Neural progenitor cell (in vitro differentiated cells): Measurements from ENCODE around the gene ABCE1. TPM values are rescaled to one million over a fixed set of nuclear protein-coding genes. Genes with fewer than 3 reads are reported as not detected.

Experiments used
- DNase-seq: peaks from one replicate; pipeline ENCODE4 v3.0.0-alpha.2; 2016; ENCODE audit warnings: low spot score
- H2AFZ ChIP-seq: fragments of 200-600 bp; sonication (generic); replicated peaks from 2 replicates; pipeline ENCODE4 v1.6.1; 2016; ENCODE audit warnings: antibody characterized with exemption
- H3F3A ChIP-seq: fragments of 200-600 bp; sonication (generic); 2 replicates; pipeline ENCODE4 v1.6.1; 2016; ENCODE audit warnings: antibody characterized with exemption, low read depth
- H3K27ac ChIP-seq: fragments of 200-600 bp; sonication (generic); 2 replicates; pipeline ENCODE4 v1.5.1; 2016; ENCODE audit warnings: mild to moderate bottlenecking
- H3K27me3 ChIP-seq: fragments of 200-600 bp; sonication (generic); 2 replicates; pipeline ENCODE4 v1.6.1; 2016; ENCODE audit warnings: mild to moderate bottlenecking, moderate library complexity
- H3K36me3 ChIP-seq: fragments of 200-600 bp; sonication (generic); 2 replicates; pipeline ENCODE4 v1.5.1; 2016
- H3K4me1 ChIP-seq: fragments of 200-600 bp; sonication (generic); 2 replicates; pipeline ENCODE4 v1.6.1; 2016; ENCODE audit warnings: mixed run types
- H3K4me2 ChIP-seq: fragments of 200-600 bp; sonication (generic); 2 replicates; pipeline ENCODE4 v1.6.1; 2016
- H3K4me3 ChIP-seq: fragments of 200-600 bp; sonication (generic); 2 replicates; pipeline ENCODE4 v1.5.1; 2016
- H3K79me2 ChIP-seq: fragments of 200-600 bp; sonication (generic); 2 replicates; pipeline ENCODE4 v1.6.1; 2016; ENCODE audit warnings: low read depth
- H3K9ac ChIP-seq: fragments of 200-600 bp; sonication (generic); 2 replicates; pipeline ENCODE4 v1.6.1; 2016
- H3K9me3 ChIP-seq: fragments of 200-600 bp; sonication (generic); 2 replicates; pipeline ENCODE4 v1.5.1; 2016; ENCODE audit warnings: low read depth
- H4K20me1 ChIP-seq: fragments of 200-600 bp; sonication (generic); 2 replicates; pipeline ENCODE4 v1.6.1; 2016; ENCODE audit warnings: low read depth
- H3K27ac Mint-ChIP-seq: 3 replicates; pipeline ENCODE4 v1.8.0; 2021; ENCODE audit warnings: mixed read lengths
- H3K27me3 Mint-ChIP-seq: 2 replicates; pipeline ENCODE4 v1.8.0; 2022; ENCODE audit warnings: low read depth, mild to moderate bottlenecking, inconsistent platforms, moderate library complexity, mixed read lengths; ENCODE audit not compliant: insufficient read depth
- H3K36me3 Mint-ChIP-seq: 3 replicates; pipeline ENCODE4 v1.8.0; 2021; ENCODE audit warnings: mixed read lengths
- H3K4me1 Mint-ChIP-seq: 3 replicates; pipeline ENCODE4 v1.8.0; 2021; ENCODE audit warnings: mixed read lengths
- H3K4me3 Mint-ChIP-seq: 3 replicates; pipeline ENCODE4 v1.8.0; 2021; ENCODE audit warnings: mild to moderate bottlenecking, moderate library complexity, mixed read lengths
- H3K9me3 Mint-ChIP-seq: 3 replicates; pipeline ENCODE4 v1.8.0; 2020; ENCODE audit warnings: mixed read lengths
- CTCF ChIP-seq: fragments of 200-600 bp; sonication (generic); IDR thresholded peaks from 2 replicates; pipeline ENCODE4 v1.5.1; 2017; ENCODE audit warnings: antibody characterized with exemption, mild to moderate bottlenecking
- EZH2 ChIP-seq: fragments of 200-600 bp; sonication (generic); IDR thresholded peaks from 2 replicates; pipeline ENCODE4 v1.6.1; 2017; ENCODE audit warnings: antibody characterized with exemption, mild to moderate bottlenecking, moderate library complexity
- EZH2phosphoT487 ChIP-seq: fragments of 200-600 bp; sonication (generic); IDR thresholded peaks from 2 replicates; pipeline ENCODE4 v1.6.1; 2017; ENCODE audit warnings: antibody characterized with exemption
- total RNA-seq: library from RNA; depleted of rRNA; stranded (reverse); fragments of >200 nt; gene quantifications from 2 replicates; pipeline ENCODE4 v1.2.3, GENCODE V29; 2015; ENCODE audit warnings: low replicate concordance

ABCE1 gene
- total RNA-seq, 1 donor from 2014 or later: 148 TPM

GRCh38 chr4:145176641-145177432, 78.7 kb downstream of the ABCE1 start:
- H3K36me3 ChIP-seq: no peaks in the 10 kb centered on the region
- no peaks in the 10 kb centered on the region for H3K9me3 ChIP-seq
- no peak overlapping the region for H2AFZ ChIP-seq
- Mint-ChIP-seq H3K4me1 (peaks cover 21% of the 10 kb centered on the region), H3K27me3 (no peaks in the 10 kb centered on the region), H3K9me3 (no peaks in the 10 kb centered on the region), H3K27ac (no peak overlapping the region), H3K36me3 (peaks cover 17% of the 10 kb centered on the region), H3K4me3 (peak overlapping the region; percentile 27)
- no peak overlapping the region for H3K4me3 ChIP-seq
- peaks cover 8% of the 10 kb centered on the region for H3F3A ChIP-seq
- H3K4me2 ChIP-seq: peak overlapping the region; percentile 94
- H3K9ac ChIP-seq: no peak overlapping the region
- peaks cover 25% of the 10 kb centered on the region for H3K4me1 ChIP-seq
- no peak overlapping the region for H3K27ac ChIP-seq
- peaks cover 54% of the 10 kb centered on the region for H4K20me1 ChIP-seq
- peaks cover 80% of the 10 kb centered on the region for H3K79me2 ChIP-seq
- no peak for DNase-seq
- no peaks in the 10 kb centered on the region for H3K27me3 ChIP-seq
- no peak for TF ChIP-seq EZH2
- TF ChIP-seq EZH2phosphoT487: no peak
- TF ChIP-seq CTCF: no peak

- H4K20me1 ChIP-seq: peaks cover 52% of the 10 kb centered on the region
- no peak overlapping the region for H3K9ac ChIP-seq
- peak overlapping the region; percentile 99 for H3K4me3 ChIP-seq
- no peak overlapping the region for H3K27ac ChIP-seq
- H3K4me1 ChIP-seq: peaks cover 25% of the 10 kb centered on the region
- H3K27me3 ChIP-seq: no peaks in the 10 kb centered on the region
- Mint-ChIP-seq H3K27me3 (no peaks in the 10 kb centered on the region), H3K4me3 (peak overlapping the region; percentile 98), H3K27ac (no peak overlapping the region), H3K9me3 (no peaks in the 10 kb centered on the region), H3K4me1 (peaks cover 24% of the 10 kb centered on the region), H3K36me3 (peaks cover 14% of the 10 kb centered on the region)
- TF ChIP-seq EZH2phosphoT487 (no peak), CTCF (no peak), EZH2 (no peak)
- H3K9me3 ChIP-seq: no peaks in the 10 kb centered on the region
- peak overlapping the region; percentile 94 for H3K4me2 ChIP-seq
- H3K79me2 ChIP-seq: peaks cover 73% of the 10 kb centered on the region
- H2AFZ ChIP-seq: no peak overlapping the region
- peaks cover 8% of the 10 kb centered on the region for H3F3A ChIP-seq
- no peaks in the 10 kb centered on the region for H3K36me3 ChIP-seq
- DNase-seq: no peak
Observed at GRCh38 chr4:145177511-145177905, 79.4 kb downstream of the ABCE1 start.

- H3K27ac Mint-ChIP-seq: no peak overlapping the region
- no peak for DNase-seq
- no peak overlapping the region for H3K27ac ChIP-seq
- peaks cover 8% of the 10 kb centered on the region for H3F3A ChIP-seq
- H3K4me3 ChIP-seq: peak overlapping the region; percentile 99
- peak overlapping the region; percentile 94 for H3K4me2 ChIP-seq
- H4K20me1 ChIP-seq: peaks cover 52% of the 10 kb centered on the region
- H3K27me3 Mint-ChIP-seq: no peaks in the 10 kb centered on the region
- no peak overlapping the region for H3K9ac ChIP-seq
- TF ChIP-seq EZH2: no peak
- no peak for TF ChIP-seq CTCF
- TF ChIP-seq EZH2phosphoT487: no peak
- H3K4me1 Mint-ChIP-seq: peaks cover 24% of the 10 kb centered on the region
- H3K9me3 Mint-ChIP-seq: no peaks in the 10 kb centered on the region
- H3K79me2 ChIP-seq: peaks cover 68% of the 10 kb centered on the region
- no peak overlapping the region for H2AFZ ChIP-seq
- no peaks in the 10 kb centered on the region for H3K27me3 ChIP-seq
- no peaks in the 10 kb centered on the region for H3K36me3 ChIP-seq
- peaks cover 25% of the 10 kb centered on the region for H3K4me1 ChIP-seq
- H3K36me3 Mint-ChIP-seq: peaks cover 14% of the 10 kb centered on the region
- peak overlapping the region; percentile 98 for H3K4me3 Mint-ChIP-seq
- H3K9me3 ChIP-seq: no peaks in the 10 kb centered on the region
Observed at GRCh38 chr4:145177906-145178538, 79.9 kb downstream of the ABCE1 start.
